ENCODE measurements around the gene ENTPD2.

ENTPD2 gene

GRCh38 chr9:137054932-137055384, 1.1 kb upstream of the ENTPD2 start:
- no peak for TF ChIP-seq MAX (IDR thresholded peaks at IDR 0.05)
- TF ChIP-seq RAD21 (IDR thresholded peaks at IDR 0.05; ENCODE audit: low read depth), result no peak
- TF ChIP-seq TCF12 (IDR thresholded peaks at IDR 0.05; ENCODE audit: low read depth), result no peak
- no peak for TF ChIP-seq CEBPB (IDR thresholded peaks at IDR 0.05)
- TF ChIP-seq EP300 (IDR thresholded peaks at IDR 0.05; ENCODE audit: borderline replicate concordance), result no peak
- no peak for TF ChIP-seq NFIC (IDR thresholded peaks at IDR 0.05)
- no peak for TF ChIP-seq TAF1 (IDR thresholded peaks at IDR 0.05; ENCODE audit: low read depth)
- TF ChIP-seq, protein P1, sequence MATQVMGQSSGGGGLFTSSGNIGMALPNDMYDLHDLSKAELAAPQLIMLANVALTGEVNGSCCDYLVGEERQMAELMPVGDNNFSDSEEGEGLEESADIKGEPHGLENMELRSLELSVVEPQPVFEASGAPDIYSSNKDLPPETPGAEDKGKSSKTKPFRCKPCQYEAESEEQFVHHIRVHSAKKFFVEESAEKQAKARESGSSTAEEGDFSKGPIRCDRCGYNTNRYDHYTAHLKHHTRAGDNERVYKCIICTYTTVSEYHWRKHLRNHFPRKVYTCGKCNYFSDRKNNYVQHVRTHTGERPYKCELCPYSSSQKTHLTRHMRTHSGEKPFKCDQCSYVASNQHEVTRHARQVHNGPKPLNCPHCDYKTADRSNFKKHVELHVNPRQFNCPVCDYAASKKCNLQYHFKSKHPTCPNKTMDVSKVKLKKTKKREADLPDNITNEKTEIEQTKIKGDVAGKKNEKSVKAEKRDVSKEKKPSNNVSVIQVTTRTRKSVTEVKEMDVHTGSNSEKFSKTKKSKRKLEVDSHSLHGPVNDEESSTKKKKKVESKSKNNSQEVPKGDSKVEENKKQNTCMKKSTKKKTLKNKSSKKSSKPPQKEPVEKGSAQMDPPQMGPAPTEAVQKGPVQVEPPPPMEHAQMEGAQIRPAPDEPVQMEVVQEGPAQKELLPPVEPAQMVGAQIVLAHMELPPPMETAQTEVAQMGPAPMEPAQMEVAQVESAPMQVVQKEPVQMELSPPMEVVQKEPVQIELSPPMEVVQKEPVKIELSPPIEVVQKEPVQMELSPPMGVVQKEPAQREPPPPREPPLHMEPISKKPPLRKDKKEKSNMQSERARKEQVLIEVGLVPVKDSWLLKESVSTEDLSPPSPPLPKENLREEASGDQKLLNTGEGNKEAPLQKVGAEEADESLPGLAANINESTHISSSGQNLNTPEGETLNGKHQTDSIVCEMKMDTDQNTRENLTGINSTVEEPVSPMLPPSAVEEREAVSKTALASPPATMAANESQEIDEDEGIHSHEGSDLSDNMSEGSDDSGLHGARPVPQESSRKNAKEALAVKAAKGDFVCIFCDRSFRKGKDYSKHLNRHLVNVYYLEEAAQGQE (IDR thresholded peaks at IDR 0.05; ENCODE audit: low read depth), result no peak
- TF ChIP-seq YY1 (IDR thresholded peaks at IDR 0.05; ENCODE audit: low read depth), result no peak
- TF ChIP-seq EGR1 (IDR thresholded peaks at IDR 0.05), result no peak
- TF ChIP-seq FOXM1 (IDR thresholded peaks at IDR 0.05; ENCODE audit: borderline replicate concordance, low read depth), result no peak
- TF ChIP-seq, protein P2, sequence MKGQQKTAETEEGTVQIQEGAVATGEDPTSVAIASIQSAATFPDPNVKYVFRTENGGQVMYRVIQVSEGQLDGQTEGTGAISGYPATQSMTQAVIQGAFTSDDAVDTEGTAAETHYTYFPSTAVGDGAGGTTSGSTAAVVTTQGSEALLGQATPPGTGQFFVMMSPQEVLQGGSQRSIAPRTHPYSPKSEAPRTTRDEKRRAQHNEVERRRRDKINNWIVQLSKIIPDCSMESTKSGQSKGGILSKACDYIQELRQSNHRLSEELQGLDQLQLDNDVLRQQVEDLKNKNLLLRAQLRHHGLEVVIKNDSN (IDR thresholded peaks at IDR 0.05), result no peak
- no peak for TF ChIP-seq TEAD4 (IDR thresholded peaks at IDR 0.05)
- TF ChIP-seq CREB1 (IDR thresholded peaks at IDR 0.05; ENCODE audit: low read depth), result no peak
- TF ChIP-seq ZBTB7A (IDR thresholded peaks at IDR 0.05; ENCODE audit: low read depth), result no peak

GRCh38 chr9:137052998-137053943, 590 bp downstream of the ENTPD2 start:
- TF ChIP-seq ZBTB7A (IDR thresholded peaks at IDR 0.05; ENCODE audit: low read depth), result no peak
- TF ChIP-seq EGR1 (IDR thresholded peaks at IDR 0.05), result no peak
- no peak for TF ChIP-seq TAF1 (IDR thresholded peaks at IDR 0.05; ENCODE audit: low read depth)
- no peak for TF ChIP-seq CEBPB (IDR thresholded peaks at IDR 0.05)
- TF ChIP-seq, protein P1 (IDR thresholded peaks at IDR 0.05; ENCODE audit: low read depth), result no peak
- TF ChIP-seq NFIC (IDR thresholded peaks at IDR 0.05), result no peak
- TF ChIP-seq FOXM1 (IDR thresholded peaks at IDR 0.05; ENCODE audit: borderline replicate concordance, low read depth), result no peak
- no peak for TF ChIP-seq TEAD4 (IDR thresholded peaks at IDR 0.05)
- no peak for TF ChIP-seq RAD21 (IDR thresholded peaks at IDR 0.05; ENCODE audit: low read depth)
- no peak for TF ChIP-seq CREB1 (IDR thresholded peaks at IDR 0.05; ENCODE audit: low read depth)

DNA sequence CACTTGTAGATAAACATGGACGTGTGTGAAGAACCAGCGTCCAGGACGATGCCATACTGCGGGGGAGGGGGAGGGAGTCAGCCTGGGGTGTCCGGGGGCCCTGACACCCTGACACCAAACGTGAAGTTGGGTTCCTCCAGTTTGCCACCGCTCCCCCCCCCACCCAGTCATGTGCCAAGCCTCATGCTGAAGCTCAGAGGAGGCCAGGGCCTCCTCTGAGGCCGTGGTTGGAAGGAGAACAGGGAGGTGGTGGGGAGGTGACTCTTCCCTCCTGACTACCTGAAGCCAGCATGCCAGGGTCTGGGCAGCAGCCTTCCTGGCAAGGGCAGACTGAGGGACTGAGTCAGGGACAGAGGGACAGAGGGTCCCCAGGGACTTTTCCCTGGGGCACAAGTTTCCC, 1.6 kb downstream of the ENTPD2 start:
- TF ChIP-seq EGR1 (IDR thresholded peaks at IDR 0.05) (no peak), YY1 (IDR thresholded peaks at IDR 0.05; ENCODE audit: low read depth) (no peak), TCF12 (IDR thresholded peaks at IDR 0.05; ENCODE audit: low read depth) (no peak), MAX (IDR thresholded peaks at IDR 0.05) (no peak), CEBPB (IDR thresholded peaks at IDR 0.05) (no peak), NFIC (IDR thresholded peaks at IDR 0.05) (no peak), ZBTB7A (IDR thresholded peaks at IDR 0.05; ENCODE audit: low read depth) (no peak), FOXM1 (IDR thresholded peaks at IDR 0.05; ENCODE audit: borderline replicate concordance, low read depth) (no peak), CREB1 (IDR thresholded peaks at IDR 0.05; ENCODE audit: low read depth) (no peak), EP300 (IDR thresholded peaks at IDR 0.05; ENCODE audit: borderline replicate concordance) (no peak), RAD21 (IDR thresholded peaks at IDR 0.05; ENCODE audit: low read depth) (no peak), TAF1 (IDR thresholded peaks at IDR 0.05; ENCODE audit: low read depth) (no peak), TEAD4 (IDR thresholded peaks at IDR 0.05) (no peak)
- TF ChIP-seq, protein P1 (IDR thresholded peaks at IDR 0.05; ENCODE audit: low read depth), result no peak
- TF ChIP-seq, protein P2 (IDR thresholded peaks at IDR 0.05), result no peak
